Measurements from ENCODE around the gene LMTK3.

DNA sequence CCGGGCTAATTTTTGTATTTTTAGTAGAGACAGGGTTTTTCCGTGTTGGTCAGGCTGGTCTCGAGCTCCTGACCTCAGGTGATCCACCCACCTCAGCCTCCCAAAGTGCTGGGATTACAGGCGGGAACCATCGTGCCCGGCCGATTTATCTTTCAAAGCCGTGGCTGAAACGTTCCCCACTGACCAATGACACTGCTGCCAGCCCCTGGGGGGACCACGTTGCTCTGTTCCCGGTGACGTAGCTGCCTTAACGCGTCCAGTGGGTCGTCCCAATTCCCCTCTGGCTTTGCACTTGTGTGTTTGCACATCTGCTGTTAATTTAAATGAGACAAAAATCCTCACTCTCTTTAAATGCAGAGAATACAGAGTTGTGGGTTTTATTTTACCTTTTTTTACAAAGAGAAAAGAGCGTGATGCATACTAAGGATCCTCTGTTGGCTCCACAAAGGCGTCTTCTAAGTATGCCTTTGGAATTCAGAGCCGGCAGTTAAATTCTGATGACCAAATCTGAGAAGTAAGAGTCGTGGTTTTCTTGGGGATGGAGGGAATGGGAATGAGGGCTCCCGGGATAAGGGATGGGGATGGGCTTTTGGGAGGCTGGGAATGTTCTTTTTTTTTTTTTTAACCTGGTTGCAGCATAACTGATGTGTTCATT, 18.6 kb upstream of the LMTK3 start:
- TF ChIP-seq REST (IDR thresholded peaks at IDR 0.05; ENCODE audit: insufficient read depth in 1 of 2, low read depth in 2 of 2, low read length in 1 of 2) (no peak), POLR2AphosphoS5 (IDR thresholded peaks at IDR 0.05; ENCODE audit: low read depth, low read length) (no peak)
